Left kidney (tissue), 2 donors: ENCODE results near the gene HMGCR. TPM values are rescaled to one million over a fixed set of nuclear protein-coding genes. Genes with fewer than 3 reads are reported as not detected.

Experiments
- DNase-seq: peaks from one replicate; pipeline ENCODE4 v3.0.0-alpha.2; 2013
- polyA plus RNA-seq: library from polyadenylated mRNA; unstranded; fragments of 120-200 nt; gene quantifications from one replicate; pipeline ENCODE4 v1.2.1, GENCODE V29; 2013; ENCODE audit not compliant: insufficient read length

HMGCR gene
- polyA plus RNA-seq, 1 donor, result 82.8 TPM

DNA sequence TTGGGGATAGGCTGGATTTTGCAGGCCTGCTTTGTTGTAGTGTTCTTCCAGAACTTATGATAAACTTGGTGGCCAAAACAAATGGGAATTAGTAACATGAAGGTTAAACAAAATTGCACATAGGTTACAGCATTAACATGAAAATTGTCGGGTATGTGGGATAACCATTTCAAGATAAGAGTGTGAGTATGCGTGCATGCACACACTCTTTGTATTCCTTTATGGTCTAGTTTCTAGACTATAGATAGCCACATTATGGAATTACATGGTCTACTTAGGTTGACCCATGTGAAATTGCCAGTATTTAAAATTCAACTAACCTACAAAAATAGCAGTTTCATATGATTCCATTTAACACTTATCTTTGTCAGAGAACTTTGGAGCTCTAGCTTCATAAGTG, 1.4 kb downstream of the HMGCR start:
- DNase-seq, result no peak

DNA sequence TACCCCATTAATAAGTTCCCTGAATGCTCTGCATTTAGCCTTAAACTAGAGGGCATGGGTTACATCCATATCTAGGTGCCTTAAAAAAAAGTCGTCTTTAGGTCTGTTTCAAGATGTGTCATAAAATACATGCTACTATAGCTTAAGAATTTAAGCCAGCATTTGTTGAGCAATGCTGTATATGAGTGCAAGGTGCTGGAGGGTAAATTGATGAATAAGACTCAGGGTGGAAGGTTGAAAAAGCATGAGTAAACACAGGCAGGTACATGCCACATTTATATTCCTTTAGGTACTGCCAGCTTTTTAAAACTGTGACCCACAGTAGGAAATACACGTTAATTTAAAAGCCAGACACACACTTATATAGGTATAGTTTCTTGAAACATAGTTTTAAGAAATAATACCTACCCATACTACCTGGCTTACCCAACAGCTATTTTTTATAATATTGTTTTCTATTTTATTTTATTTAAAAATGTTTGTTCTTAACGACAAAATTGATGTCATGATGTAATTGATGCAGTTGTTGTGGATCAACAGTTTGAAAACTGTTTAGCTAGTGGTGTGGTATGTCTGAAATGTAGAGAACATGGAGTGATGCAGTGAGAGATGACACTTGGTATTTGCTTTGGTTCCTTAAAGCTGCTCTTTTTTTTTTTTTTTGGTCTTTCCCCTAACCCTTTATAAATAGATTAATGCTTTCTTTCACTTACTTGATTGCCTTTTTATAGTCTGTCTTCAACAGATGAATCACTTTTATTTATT, 3.9 kb downstream of the HMGCR start:
- DNase-seq, result no peak

DNA sequence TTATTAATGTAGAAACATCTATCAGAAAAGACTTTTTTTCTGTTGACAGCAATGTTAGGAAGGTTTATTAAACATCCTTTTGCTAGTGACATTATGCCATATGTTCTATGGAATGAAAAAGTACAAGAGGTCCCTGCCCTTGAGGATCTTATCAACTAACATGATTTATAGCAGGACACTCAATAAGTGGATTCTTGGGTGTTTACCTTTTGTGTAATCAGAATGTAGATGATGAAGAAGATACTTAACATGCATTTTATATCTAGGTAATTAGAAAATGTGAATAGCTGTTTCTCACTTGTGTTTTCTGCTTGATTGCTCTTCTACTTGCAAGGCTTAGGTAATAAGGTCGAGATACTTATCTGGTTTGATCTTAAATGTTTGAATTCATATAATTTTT, 4.9 kb downstream of the HMGCR start:
- DNase-seq, result no peak

GRCh38 chr5:75342836-75343235, 5.8 kb downstream of the HMGCR start:
- no peak for DNase-seq

- DNase-seq, result no peak
Observed at GRCh38 chr5:75348241-75348640, 11.2 kb downstream of the HMGCR start.

- DNase-seq, result no peak
Observed at GRCh38 chr5:75349663-75350062, 12.6 kb downstream of the HMGCR start.

- no peak for DNase-seq
Observed at GRCh38 chr5:75351139-75351926, 14.3 kb downstream of the HMGCR start.

DNA sequence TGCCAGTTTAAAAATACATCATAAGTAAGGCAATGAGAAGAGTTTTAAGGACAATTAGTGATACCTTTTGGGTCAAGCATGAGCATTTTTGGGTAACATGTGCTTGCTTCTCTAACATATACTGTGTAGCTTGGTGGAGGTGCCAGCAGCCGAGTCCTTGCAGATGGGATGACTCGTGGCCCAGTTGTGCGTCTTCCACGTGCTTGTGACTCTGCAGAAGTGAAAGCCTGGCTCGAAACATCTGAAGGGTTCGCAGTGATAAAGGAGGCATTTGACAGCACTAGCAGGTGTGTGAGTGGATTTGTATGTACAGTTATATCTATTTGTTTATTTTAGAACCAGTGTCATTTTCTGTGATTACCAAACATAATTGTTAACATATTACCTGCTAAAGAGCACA, 18.2 kb downstream of the HMGCR start:
- no peak for DNase-seq

DNA sequence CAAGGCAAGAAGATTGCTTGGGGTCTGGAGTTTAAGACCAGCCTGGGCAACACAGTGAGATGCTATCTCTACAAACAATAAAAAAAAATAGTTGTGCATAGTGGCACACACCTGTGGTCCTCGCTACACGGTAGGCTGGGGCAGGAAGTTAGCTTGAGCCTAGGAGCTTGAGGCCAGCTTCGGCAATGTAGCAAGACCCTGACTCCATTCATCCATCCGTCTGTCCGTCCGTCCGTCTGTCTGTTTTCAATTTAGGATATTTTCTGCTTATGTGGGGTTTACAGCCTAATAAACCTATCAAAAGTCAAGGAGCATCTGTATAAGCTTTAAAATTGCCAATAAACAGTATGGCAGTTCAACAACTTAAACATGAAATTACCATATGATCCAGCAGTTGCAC, 19.7 kb downstream of the HMGCR start:
- DNase-seq, result no peak

DNA sequence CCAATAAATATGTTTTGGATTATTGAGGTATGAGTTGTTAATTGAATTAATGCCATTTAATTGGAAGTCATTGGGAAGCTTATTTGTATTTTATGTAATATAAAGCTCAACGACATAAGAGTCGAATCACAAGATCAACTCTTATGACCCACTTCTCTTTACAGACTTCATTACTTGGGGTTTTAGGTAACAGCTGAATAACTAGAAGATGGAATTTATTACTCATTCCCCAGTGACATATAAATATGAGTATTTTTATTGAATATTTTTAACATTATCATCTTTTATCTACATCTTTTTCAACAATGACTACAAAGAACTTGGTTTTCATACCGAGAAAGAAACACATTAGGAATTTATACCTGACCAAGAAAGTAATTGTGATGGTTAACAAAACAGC, 21.1 kb downstream of the HMGCR start:
- no peak for DNase-seq

- DNase-seq, result no peak
Observed at GRCh38 chr5:75361310-75361709, 24.3 kb downstream of the HMGCR start.

DNA sequence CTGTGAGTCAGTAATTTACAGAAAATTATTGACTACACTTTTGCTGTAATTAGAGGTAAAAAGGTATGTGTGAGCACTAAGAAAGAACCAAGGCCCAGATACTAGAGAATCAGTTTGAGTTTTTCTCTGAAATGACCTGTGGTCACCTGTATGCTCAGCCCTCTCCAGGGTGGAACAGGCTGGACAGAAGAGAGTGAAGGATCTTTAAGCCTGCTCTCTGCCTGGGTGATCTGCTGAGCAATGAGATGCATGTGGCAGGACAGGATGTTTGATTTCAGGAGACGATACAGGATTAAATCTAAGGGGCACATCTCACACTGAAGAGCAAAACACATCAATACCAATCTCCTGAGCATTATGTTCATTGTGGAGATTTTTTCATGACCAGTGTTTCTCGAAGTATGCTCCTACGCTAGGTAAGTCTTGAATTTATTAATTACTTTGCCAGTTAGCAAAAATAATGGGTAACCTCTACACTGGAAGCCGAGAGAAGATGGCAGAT, 25.5 kb downstream of the HMGCR start:
- DNase-seq, result no peak

- no peak for DNase-seq
Observed at GRCh38 chr5:75363111-75363510, 26.1 kb downstream of the HMGCR start.

GRCh38 chr5:75363726-75364495, 26.9 kb downstream of the HMGCR start:
- no peak for DNase-seq

DNA sequence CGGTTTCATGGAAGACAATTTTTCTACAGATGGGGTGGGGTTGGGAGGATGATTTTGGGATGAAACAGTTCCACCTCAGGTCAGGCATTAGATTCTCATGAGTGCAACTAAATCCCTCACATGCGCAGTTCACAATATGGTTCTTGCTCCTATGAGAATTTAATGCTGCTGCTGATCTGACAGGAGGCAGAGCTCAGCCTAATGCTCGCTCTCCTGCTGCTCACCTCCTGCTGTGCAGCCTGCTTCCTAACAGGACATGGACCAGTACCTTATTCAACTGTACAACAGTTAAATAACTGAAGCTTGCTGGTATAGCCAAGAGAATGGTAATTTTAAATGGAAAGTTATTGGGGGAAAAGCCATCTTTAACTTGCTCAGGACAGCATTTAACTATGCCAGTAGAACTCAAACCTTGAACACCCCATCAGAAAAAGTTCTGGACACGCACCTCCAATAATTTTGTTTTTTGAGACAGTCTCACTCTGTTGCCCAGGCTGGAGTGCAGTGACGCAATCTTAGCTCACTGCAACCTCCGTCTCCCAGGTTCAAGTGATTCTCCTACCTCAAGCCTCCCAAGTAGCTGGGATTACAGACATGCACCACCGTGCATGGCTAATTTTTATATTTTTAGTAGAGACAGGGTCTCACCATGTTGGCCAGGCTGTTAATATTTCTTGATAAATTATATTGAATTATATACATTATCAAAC, 27.7 kb downstream of the HMGCR start:
- DNase-seq, result no peak

DNA sequence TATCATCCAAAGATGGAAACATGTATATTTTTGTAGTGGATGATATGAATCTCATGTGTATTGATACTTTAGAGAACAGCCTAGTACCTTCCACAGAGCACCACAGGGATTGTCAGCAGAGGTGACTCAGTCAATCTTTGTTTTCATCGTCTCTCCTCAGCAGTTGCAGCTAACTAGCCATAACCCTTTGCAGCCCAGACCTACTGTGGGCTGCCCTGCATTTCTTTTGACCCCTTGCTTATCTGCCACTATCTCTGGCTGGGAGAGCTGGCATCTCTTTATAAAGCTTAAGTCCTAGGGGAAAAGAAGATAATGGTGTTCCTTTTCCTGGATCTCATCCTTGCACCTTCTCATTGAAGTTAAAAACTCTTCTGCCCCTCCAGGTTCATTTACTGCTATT, 28.7 kb downstream of the HMGCR start:
- DNase-seq, result no peak

DNA sequence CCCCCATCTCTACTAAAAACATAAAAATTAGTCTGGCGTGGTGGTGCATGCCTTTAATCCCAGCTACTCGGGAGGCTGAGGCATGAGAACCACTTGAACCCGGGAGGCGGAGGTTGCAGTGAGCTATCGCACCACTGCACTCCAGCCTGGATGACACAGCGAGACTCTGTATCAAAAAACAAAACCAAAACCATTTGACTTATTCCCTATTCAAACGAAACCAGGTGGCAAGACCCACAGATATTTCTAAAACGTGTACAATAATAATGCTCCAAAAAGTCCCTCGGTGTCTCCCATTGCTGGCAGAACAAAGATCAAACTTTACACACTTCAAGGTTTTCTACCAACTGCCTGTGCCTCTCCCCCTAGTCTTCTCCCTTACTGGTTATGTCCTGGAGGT, 29.8 kb downstream of the HMGCR start:
- DNase-seq, result no peak

DNA sequence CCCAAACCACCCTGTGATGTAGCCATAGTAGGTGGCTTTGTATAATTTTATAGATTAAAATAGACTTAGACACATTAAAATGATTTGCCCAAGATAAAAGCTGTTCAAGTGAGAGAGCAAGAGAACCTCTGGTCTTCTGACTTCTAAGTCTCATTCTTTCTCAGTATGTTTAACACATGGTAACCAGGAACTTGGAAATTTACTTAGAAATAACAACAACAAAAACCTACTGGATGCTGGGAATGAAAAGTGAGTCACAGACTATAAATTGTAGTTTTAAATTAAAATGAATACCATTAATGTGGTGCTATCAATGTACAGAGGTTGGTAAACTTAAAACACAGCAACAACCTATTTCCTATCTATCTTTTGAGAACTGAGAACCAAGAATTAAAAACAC, 30.4 kb downstream of the HMGCR start:
- no peak for DNase-seq

- no peak for DNase-seq
Observed at GRCh38 chr5:75368391-75368790, 31.4 kb downstream of the HMGCR start.

DNA sequence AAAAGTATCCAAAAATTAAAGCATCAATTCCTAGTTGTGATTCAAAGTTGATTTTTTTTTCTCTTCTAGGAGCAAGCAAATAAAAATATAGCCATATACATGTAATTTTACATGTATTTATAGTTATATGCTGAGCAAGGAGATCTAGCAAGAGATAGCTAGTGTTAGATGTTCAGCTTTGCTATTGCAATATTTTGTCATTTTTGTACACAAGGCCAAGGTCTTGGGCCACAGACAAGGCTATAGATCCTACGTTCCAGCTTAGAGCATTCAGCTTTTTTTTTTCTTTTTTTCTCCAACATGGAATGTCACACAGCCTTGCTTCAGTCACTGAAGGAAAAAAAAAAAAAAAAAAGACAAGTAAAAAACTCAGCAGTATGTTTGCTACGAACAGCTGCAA, 36.8 kb downstream of the HMGCR start:
- peak; percentile 2 for DNase-seq

- no peak for DNase-seq
Observed at GRCh38 chr5:75374394-75374814, 37.4 kb downstream of the HMGCR start.

DNA sequence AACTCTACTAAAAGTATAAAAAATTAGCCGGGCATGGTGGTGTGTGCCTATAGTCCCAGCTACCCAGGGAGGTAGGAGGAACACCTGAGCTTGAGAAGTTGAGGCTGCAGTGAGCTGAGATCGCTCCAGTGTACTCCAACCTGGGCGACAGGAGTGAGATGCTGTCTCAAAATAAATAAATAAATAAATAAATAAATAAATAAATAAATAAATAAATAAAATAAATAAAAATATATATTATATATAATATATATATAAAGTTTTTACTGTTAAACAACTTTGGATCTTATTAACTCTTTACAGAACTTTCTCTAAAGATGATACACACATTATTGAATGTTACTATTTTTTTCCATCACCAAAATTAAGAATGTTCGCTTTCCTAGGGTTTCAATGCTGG, 38.4 kb downstream of the HMGCR start:
- DNase-seq, result no peak
